Islet of Langerhans (tissue), 1 donor: Measurements from ENCODE around the gene LAMA3.
"Not testable (repeated sequence)": the region's sequence is repeated elsewhere in the genome, so short reads cannot be mapped to it uniquely, and the experiment has no call there.

Source experiments
- FAIRE-seq: peaks from one replicate; lab custom pipeline; 2011; peaks lifted over from hg19 to GRCh38; lab: Jason Lieb, UNC

Gene LAMA3

DNA sequence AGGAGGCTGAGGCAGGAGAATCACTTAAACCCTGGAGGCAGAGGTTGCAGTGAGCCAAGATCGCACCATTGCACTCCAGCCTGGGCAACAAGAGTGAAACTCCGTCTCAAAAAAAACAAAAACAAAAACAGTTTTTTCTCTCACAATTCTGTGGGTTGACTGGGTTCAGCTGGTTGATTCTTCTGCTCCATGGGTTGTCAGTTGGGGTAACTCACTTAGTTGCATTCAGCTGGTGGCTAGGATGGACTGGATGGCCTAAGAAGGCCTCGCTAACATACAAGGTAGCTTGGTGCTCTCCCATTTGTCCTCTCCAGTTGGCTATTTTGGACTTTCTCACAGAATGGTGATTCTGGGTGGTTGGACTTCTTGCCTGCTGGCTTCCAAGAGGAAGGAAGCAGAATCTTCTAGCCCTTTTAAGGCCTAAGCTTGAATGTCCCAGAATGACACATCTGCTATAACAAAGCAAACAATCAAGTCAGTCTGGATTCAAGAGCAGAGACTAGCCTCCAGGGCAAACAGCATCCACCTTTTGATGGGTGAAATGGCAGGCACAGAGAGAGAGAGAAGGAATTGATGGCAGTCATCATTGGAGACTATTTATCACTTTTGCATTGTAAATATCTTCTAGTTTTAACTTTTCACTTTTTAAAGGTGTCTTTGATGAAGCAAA, 17.9 kb downstream of the LAMA3 start:
- FAIRE-seq, result no peak

GRCh38 chr18:23710068-23710527, 20.8 kb downstream of the LAMA3 start:
- FAIRE-seq, result no peak

DNA sequence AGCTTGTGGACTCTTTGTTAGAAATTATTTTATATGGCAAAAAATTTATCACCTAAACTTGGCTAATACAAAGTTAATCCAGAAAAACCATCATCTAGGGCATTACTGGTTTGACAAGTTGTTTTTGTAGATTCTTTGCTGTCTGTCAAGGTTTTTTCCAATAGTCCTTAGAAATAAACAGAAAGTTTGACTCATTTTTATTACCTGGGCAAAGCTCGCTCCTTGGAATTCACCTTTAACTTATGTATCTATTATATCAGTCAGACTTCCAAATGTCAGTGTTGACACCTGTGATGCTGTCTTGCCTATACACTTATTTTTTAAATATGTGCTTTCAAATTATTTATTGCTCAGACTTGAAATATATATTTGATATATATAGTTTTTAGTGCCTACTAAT, 21.7 kb downstream of the LAMA3 start:
- no peak for FAIRE-seq

- FAIRE-seq, result no peak
Observed at GRCh38 chr18:23711426-23711825, 22.2 kb downstream of the LAMA3 start.

DNA sequence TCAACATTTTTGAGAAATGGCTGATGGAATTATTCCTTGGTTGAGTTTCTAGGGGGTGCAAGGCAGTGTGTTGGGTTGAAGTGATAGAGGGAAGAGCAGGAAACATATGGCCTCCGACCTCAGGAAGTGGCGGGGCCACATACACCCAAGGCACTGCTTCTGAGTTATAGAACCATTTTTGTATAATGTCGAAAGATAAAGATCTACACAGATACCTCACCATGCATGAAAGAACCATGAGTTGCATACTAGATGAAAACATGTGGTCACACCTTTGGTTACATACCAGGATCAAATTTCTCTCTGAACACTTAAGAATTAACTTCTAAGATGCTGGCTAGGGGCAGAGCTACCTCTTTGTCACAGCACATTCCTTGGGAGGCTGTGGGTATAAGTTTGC, 23.2 kb downstream of the LAMA3 start:
- FAIRE-seq, result no peak

DNA sequence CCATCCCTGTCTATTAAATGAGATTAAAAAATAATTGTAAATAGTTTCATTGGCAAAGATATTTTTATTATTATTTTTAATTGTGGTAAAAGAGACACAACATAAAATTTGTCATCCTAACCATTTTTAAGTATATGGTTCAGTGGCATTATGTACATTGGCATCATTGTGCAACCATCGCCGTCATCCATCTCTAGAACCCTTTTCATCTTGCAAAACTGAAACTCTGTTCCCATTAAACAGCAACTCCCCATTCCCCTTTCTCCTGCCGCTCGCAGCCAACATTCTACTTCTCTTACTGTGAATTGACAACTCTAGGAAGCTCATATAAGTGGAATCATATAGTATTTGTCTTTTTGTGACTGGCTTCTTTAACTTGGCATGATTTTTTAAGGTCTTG, 25.3 kb downstream of the LAMA3 start:
- no peak for FAIRE-seq

DNA sequence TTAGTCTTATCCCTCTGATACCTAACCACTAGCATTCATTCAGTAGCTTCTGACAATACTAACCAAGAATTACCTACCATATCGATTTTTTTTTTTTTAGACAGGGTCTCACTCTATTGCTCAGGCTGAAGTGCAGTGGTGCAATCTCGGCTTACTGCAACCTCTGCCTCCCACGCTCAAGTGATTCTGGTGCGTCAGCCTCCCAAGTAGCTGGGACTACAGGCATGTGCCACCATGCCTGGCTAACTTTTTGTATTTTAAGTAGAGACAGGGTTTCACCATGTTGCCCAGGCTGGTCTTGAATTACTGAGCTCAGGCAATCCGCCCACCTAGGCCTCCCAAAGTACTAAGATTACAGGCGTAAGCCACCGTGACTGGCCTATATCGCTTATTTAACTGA, 26.8 kb downstream of the LAMA3 start:
- not testable (repeated sequence) for FAIRE-seq

- FAIRE-seq, result no peak
Observed at GRCh38 chr18:23716516-23716915, 27.3 kb downstream of the LAMA3 start.

DNA sequence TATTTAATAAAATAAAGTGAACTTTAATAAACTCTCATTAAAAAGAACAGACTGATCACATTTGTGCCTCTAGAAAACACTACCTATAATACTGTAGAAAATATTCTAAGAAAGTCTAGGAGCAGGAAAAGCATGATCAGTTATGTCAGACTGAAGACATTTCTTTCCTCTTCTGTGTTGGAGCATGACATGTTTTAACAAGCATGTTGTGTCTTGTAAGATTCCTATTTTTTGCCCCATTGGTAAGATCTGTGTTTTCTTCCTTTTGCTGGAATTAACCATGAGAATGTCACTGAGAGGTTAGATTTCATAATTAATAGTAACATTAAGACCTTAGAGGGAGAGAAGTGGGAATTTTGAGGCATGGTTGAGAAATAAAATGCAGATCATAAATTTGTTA, 27.7 kb downstream of the LAMA3 start:
- no peak for FAIRE-seq

DNA sequence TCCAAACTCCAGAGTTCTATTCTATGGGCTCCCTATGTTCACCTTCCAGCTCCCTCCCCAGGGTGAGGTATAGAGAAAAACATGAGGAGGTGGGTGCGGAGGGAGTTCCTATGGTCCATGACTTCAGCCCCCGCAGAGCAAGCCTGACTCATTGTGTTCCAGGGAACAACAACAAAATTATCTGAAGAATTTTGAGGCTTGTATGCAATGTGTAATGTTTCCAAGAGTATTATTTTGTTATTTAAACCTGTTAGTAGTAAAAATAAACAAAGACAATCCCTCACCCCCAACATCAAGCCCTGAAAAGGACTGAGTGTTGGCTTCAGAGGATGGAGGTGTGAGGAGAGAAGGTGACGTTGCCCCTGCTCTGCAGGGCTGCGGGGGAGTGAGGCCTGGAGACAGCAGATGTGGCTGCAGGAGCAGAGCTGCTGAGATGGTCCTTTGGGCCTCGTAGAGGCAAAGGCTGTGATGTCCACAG, 29.0 kb downstream of the LAMA3 start:
- no peak for FAIRE-seq

- no peak for FAIRE-seq
Observed at GRCh38 chr18:23718731-23719130, 29.5 kb downstream of the LAMA3 start.

- FAIRE-seq, result no peak
Observed at GRCh38 chr18:23719634-23720201, 30.5 kb downstream of the LAMA3 start.

GRCh38 chr18:23721696-23722480, 32.6 kb downstream of the LAMA3 start:
- no peak for FAIRE-seq

- no peak for FAIRE-seq
Observed at GRCh38 chr18:23722646-23723045, 33.4 kb downstream of the LAMA3 start.

DNA sequence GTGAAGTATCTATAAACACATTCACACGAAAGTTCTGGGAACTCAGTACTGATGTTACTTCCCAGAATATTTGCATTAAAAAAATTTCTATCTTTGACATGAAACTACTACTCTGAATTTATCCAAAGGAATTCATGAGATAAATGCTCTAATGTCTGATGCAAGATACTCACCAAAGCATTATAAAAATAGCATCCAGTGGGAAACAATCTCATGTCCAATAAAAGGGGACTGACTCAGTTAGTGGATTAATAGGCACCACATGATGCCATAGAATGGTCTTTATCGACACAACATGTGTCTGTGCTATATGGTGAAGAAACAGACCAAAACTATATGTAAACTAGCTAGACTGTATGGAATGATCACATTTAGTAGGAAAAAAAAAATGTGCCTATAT, 33.9 kb downstream of the LAMA3 start:
- FAIRE-seq, result no peak

DNA sequence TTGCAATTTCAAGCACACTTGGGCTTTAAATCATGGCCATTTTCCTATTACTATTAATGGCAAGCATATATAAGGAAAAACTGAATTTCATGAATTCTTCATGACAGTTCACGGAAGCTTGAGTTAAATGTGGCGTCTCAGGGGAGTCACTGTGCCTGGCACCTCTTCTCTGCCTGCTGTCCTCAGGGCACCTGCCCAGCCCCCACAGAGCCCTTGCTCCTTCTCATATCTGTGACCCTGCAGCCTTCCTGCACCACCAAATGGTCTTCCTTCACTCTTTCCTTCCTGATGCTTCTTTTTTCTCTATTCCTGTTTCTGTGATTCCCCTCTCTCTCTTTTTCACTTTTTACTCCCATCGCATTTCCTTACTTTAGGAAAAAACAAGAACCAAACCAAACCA, 35.4 kb downstream of the LAMA3 start:
- no peak for FAIRE-seq

DNA sequence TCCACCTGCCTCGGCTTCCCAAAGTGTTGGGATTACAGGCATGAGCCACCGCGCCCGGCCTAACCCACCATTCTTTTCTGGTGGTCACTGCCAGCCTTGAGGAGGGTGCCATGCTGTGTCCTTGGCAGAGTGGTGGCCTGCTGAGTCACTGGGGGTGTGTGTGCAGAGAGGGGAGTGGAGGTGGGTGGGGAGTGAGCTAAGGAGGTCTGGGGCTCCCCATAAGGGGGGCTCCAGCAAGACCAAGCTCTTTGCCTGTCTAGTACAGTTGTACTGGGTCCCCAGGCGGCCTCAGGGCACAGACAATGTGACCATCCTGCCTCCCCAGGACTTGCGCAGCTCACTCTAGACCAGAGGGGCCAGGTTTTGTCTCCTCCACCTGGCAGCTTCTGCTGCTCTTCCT, 36.1 kb downstream of the LAMA3 start:
- FAIRE-seq, result no peak

DNA sequence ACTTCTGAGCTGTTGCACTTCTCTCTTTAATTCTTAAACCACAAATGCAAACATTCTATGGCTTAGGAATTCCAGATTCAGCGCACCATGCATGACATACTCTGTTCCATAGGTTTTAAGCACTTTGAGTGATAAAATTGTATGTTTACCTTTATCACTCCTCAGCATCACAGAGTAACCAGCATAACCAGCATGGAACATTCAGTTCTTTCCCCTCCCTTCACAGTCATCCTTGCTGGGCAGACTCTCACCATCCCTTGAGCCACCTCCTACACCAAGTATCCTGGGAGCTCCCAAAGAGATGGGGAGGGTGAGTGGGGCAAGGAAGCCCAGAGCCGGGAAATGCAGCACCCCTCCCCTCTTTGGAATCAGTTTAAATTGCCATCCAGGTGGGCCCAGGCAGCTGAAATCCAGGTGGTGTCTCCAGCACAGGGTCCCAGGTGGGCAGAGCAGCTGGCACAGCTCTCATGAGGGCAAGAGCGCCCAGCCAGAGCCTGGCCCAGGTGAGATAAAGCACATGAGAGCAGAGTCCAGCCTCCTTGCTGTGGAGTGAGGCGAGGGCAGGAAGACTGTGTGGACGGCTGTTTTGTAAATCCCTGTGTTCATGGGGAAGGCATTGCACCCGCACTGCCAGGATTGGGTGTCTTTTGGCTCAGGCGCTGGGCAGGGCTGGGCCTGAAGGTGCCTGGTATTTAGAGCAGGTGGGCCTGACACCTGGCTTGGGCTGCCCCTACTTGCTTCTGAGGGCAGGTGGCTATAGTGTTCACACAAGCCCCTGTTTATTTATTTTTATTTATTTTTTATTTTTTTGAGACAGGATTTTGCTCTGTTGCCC, 36.8 kb downstream of the LAMA3 start:
- FAIRE-seq, result no peak

- no peak for FAIRE-seq
Observed at GRCh38 chr18:23727707-23728493, 38.6 kb downstream of the LAMA3 start.

DNA sequence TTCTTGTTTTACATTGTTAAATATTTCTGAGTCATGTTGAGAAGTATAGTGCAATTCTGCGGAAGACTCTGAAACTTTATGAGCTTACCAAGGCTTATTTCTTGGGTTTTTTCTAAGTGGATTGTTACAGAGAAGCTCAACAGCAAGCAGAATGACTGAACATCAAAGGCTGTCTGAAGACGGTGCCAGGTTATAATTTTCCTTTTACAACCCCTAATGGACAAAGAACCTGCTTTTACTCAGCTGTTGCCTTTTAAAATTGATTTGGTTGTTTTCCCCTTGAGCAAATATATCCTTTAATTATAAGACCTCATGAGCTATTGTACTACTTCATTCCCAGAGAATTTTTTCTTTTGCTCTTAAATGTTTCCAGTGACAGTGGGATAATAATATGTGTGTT, 41.6 kb downstream of the LAMA3 start:
- FAIRE-seq, result no peak

GRCh38 chr18:23731861-23732260, 42.6 kb downstream of the LAMA3 start:
- FAIRE-seq, result no peak

DNA sequence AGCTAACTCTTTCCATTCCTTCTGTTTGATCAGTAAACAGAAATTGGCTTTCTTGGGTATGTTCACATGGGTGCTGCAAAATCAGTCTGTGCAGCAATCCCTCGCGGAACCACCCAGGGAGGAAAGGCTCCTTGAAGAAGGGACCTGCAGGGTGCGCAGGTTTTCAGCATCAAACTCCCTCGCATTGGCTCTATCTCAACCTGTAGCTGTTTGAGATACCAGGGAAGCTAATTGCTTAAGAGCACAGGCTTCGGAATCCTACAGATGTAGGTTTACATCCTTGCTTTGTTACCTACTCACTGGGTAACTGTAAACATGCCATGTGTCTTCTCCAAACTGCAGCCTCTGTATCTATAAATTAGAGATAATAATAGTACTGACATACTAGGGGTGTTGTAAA, 43.2 kb downstream of the LAMA3 start:
- no peak for FAIRE-seq
